Kidney (tissue), 14 donors: ENCODE measurements around the gene ABCA1. TPM values are rescaled to one million over a fixed set of nuclear protein-coding genes. Genes with fewer than 3 reads are reported as not detected.

ENCODE experiments used
- DNase-seq, 5 donors: peaks; one replicate each; pipeline ENCODE4 v3.0.0-alpha.2; 2013 to 2020
- FAIRE-seq: peaks from 2 replicates; lab custom pipeline; 2012; peaks lifted over from hg19 to GRCh38; lab: Jason Lieb, UNC
- H3K27ac ChIP-seq, 2 donors: one replicate each; pipeline ENCODE4 v1.7.0; 2013; ENCODE audit warnings: low read depth in 2 of 2, low read length in 2 of 2, inconsistent platforms in 1 of 2
- H3K27me3 ChIP-seq: one replicate; pipeline ENCODE4 v1.7.1; 2013; ENCODE audit warnings: low read length, inconsistent platforms; ENCODE audit not compliant: control insufficient read depth, insufficient read depth
- H3K36me3 ChIP-seq, 3 donors: one replicate each; pipeline versions ENCODE4 v1.7.0 to v1.7.1; 2013; ENCODE audit warnings: low read length in 3 of 3, control low read depth in 1 of 3, inconsistent platforms in 1 of 3; ENCODE audit not compliant: insufficient read depth in 3 of 3, control insufficient read depth in 2 of 3
- H3K4me1 ChIP-seq, 3 donors: one replicate each; pipeline versions ENCODE4 v1.7.0 to v1.7.1; 2013; ENCODE audit warnings: low read length in 3 of 3, inconsistent platforms in 1 of 3, low read depth in 1 of 3; ENCODE audit not compliant: control insufficient read depth in 2 of 3, insufficient read depth in 2 of 3
- H3K4me3 ChIP-seq, 3 donors: one replicate each; pipeline versions ENCODE4 v1.7.0 to v1.8.1; 2013; ENCODE audit warnings: low read length in 3 of 3, control low read depth in 1 of 3, inconsistent platforms in 1 of 3
- H3K9ac ChIP-seq, 3 donors: one replicate each; pipeline versions ENCODE4 v1.7.0 to v1.7.1; 2013; ENCODE audit warnings: low read length in 3 of 3, control low read depth in 1 of 3, inconsistent platforms in 1 of 3
- H3K9me3 ChIP-seq, 3 donors: one replicate each; pipeline versions ENCODE4 v1.7.0 to v1.7.1; 2013; ENCODE audit warnings: low read length in 3 of 3, control low read depth in 1 of 3, inconsistent platforms in 1 of 3; ENCODE audit not compliant: control insufficient read depth in 2 of 3, insufficient read depth in 1 of 3
- intact Hi-C: fragments of 100-400 bp; cut with DNase I; formaldehyde crosslinking; loops from one replicate; pipeline ENCODE4 v1.11.1; 2022
- polyA plus RNA-seq: library from polyadenylated mRNA; stranded (reverse); fragments of 350-450 nt; fragmentation: Illumina TruSeq; extraction: RNeasy Lipid Tissue Mini Kit (QIAGEN cat#74804); gene quantifications from one replicate; pipeline ENCODE4 v1.2.3, GENCODE V29; 2014; ENCODE audit warnings: low read depth, low replicate concordance; ENCODE audit not compliant: insufficient read depth
- total RNA-seq: library from RNA; stranded (reverse); fragmentation: NEBNext Ultra II Directional; extraction: Animal tissue kit (Norgen Biotek cat#: 25700); gene quantifications from one replicate; pipeline ENCODE4 v1.2.1, GENCODE V29; 2021
- TF ChIP-seq, protein P1 (sequence below): IDR thresholded peaks from 3 replicates; pipeline ENCODE4 v1.5.1; 2012; ENCODE audit warnings: mild to moderate bottlenecking, moderate library complexity, borderline replicate concordance; ENCODE audit not compliant: insufficient read depth; ENCODE audit errors: extremely low read depth
- donor health status: control.
- donor health status: control.
- donor health status: control.
- donor health status: control.
- donor health status: control.
- donor health status: DM: yes; HTN: yes; CAD: no.
- donor health status: Normal renal cell carcinoma (clear cell type).

ABCA1 gene
- total and polyA plus RNA-seq, 2 donors from 2014 or later: 1.4 to 26.1 TPM

DNA sequence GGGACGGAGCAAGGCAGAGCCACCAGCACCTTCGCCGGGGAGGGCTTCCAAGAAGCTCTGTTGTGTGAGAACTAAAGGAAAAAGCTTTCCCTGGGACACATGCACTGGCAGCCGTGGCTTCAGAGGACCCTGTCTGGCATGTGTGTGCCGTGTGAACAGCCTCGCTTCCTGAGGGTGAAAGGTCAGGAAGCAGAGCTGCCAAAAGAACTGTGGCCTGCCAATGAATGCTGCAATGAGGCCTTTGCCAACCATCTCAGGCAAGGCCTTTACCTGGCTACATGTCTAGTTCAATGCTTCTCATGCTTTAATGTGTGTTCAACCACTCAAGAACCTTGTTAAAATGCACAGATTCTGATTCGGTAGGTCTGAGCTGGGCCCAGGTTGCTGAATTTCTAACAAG lies 110.5 kb downstream of the ABCA1 start:
- TF ChIP-seq, protein P1, sequence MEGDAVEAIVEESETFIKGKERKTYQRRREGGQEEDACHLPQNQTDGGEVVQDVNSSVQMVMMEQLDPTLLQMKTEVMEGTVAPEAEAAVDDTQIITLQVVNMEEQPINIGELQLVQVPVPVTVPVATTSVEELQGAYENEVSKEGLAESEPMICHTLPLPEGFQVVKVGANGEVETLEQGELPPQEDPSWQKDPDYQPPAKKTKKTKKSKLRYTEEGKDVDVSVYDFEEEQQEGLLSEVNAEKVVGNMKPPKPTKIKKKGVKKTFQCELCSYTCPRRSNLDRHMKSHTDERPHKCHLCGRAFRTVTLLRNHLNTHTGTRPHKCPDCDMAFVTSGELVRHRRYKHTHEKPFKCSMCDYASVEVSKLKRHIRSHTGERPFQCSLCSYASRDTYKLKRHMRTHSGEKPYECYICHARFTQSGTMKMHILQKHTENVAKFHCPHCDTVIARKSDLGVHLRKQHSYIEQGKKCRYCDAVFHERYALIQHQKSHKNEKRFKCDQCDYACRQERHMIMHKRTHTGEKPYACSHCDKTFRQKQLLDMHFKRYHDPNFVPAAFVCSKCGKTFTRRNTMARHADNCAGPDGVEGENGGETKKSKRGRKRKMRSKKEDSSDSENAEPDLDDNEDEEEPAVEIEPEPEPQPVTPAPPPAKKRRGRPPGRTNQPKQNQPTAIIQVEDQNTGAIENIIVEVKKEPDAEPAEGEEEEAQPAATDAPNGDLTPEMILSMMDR: no peak
- Histone ChIP-seq H3K36me3 (peaks cover 2 to 31% (median 20%) of the 10 kb centered on the region in 3 donors), H3K27me3 (no peaks in the 10 kb centered on the region), H3K27ac (peak overlapping the region in 1 of 2 donors; percentile 32), H3K4me1 (peaks cover 0 to 9% (median 7%) of the 10 kb centered on the region in 3 donors), H3K9me3 (no peaks in the 10 kb centered on the region), H3K9ac (no peak overlapping the region), H3K4me3 (no peak overlapping the region)
- DNase-seq (no peak), FAIRE-seq (no peak)
- intact Hi-C loops: no loop called here

DNA sequence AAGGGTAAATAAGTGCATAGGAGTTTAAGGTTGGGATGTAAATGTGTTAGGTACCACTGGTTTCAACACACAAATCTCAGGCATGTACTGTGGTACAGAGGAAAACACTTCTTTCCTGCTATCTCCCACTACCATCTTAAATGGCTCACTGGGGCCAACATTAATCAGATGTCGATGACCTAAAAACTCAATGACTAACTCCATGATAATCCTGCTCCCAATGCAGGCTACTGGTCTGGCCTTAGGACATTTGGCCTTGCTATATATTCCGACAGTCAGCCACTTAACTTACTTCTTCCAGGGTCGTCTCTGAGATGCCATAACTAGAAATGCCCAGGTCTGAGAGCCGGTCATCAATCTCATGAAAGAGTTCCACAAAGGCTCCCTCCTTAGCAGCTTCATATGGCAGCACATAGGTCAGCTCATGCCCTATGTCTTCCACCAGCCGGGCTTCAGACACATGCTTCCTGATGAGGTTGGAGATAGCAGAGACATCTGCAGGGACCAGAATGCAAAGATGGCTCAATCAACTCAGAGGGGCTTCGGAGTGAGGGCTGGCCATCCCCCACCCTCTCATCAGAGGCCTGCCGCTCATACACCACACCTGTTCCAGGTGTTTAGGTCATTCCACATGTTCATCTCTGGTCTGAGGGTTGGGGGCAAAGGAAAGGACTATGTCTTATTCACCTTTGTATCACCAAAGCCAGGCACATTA lies 111.9 kb downstream of the ABCA1 start:
- Histone ChIP-seq H3K4me1 (peaks cover 0 to 14% (median 12%) of the 10 kb centered on the region in 3 donors), H3K9ac (no peak overlapping the region), H3K4me3 (no peak overlapping the region), H3K27me3 (no peaks in the 10 kb centered on the region), H3K36me3 (peaks cover 2 to 30% (median 21%) of the 10 kb centered on the region in 3 donors), H3K9me3 (no peaks in the 10 kb centered on the region), H3K27ac (no peak overlapping the region)
- DNase-seq (no peak), FAIRE-seq (no peak)
- intact Hi-C loops: no loop called here
- TF ChIP-seq, protein P1: no peak

DNA sequence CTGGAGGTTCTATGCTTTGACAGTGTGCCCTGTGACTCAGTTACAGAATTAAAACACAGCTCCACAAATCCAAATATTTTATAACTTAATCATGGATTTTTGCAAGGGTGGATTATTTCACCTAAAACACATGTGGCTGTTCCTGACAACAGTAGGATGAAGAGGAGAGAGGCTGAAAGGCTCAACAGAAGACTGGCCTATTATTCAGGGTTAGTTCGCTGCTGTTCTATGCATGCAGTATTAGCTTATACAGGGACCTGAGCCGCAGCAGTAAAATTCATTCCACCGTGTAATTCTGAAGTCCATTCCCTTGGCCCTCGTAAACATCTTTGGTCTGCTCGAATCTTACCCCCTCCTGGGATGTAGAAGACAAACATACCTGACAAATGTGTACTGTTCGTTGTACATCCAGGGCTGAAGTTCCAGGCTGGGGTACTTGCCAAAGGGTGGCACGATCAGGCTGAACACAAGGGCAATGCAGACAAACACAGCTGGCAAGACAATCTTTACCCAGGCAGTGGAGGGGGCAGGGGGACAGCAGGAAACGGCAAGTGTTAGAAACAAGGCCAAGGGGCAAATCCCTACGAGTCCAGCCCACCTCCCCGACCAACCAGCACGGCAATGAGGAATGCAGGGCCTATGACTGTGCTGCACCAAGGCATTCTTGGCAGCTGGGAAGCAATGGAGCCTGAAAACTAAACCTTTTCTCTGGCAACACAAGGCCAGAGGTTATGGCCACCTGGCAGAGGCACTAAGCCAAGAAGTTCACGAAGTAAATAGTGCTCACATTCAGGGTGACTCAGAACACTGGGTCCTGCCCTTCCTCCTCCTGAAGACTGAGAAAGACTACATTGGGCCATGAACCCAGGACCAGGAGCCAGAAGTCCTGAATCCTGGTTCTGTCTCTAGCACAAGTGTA lies 117.3 kb downstream of the ABCA1 start:
- H3K9ac ChIP-seq: peak overlapping the region in 1 of 3 donors; percentile 40
- H3K27me3 ChIP-seq: no peaks in the 10 kb centered on the region
- DNase-seq: peak; percentile 60 to 85 (median 64)
- intact Hi-C loops: no loop called here
- peaks cover 0 to 13% (median 8%) of the 10 kb centered on the region in 3 donors for H3K4me1 ChIP-seq
- H3K9me3 ChIP-seq: no peaks in the 10 kb centered on the region
- peaks cover 0 to 28% (median 15%) of the 10 kb centered on the region in 3 donors for H3K36me3 ChIP-seq
- peak overlapping the region in 2 of 3 donors; percentile 22 to 55 for H3K4me3 ChIP-seq
- peak overlapping the region; percentile 15 to 79 for H3K27ac ChIP-seq
- TF ChIP-seq, protein P1: no peak
- FAIRE-seq: no peak
